Left lung (tissue), 10 donors: ENCODE results near the gene PPFIBP2. TPM values are rescaled to one million over a fixed set of nuclear protein-coding genes. Genes with fewer than 3 reads are reported as not detected.

Source experiments
- ATAC-seq: fragments of 200-7000 bp; cut with Tn5 transposase; one replicate; pipeline ENCODE4 v1.9.1; 2020; ENCODE audit warnings: moderate library complexity
- DNase-seq, 4 donors: peaks; one replicate each; pipeline ENCODE4 v3.0.0-alpha.2; 2013 to 2020
- H3K27ac ChIP-seq, 2 donors: fragments of 200-600 bp; sonication (generic) in 1 of 2; one replicate each; pipeline versions ENCODE4 v1.5.0 to v1.8.0; 2020 to 2021
- H3K27me3 ChIP-seq, 2 donors: fragments of 200-600 bp; sonication (generic) in 1 of 2; one replicate each; pipeline versions ENCODE4 v1.5.0 to v1.8.0; 2020 to 2021
- H3K36me3 ChIP-seq, 2 donors: fragments of 200-600 bp; sonication (generic) in 1 of 2; one replicate each; pipeline versions ENCODE4 v1.5.0 to v1.8.0; 2020 to 2021
- H3K4me1 ChIP-seq, 2 donors: fragments of 200-600 bp; one replicate each; pipeline ENCODE4 v1.8.0; 2021
- H3K4me3 ChIP-seq, 2 donors: fragments of 200-600 bp; sonication (generic) in 1 of 2; one replicate each; pipeline versions ENCODE4 v1.5.0 to v1.8.0; 2020 to 2021; ENCODE audit warnings: mild to moderate bottlenecking in 1 of 2
- H3K9me3 ChIP-seq, 2 donors: fragments of 200-600 bp; sonication (generic) in 1 of 2; one replicate each; pipeline versions ENCODE4 v1.5.0 to v1.8.0; 2020 to 2021
- CTCF ChIP-seq, 2 donors: fragments of 200-600 bp; sonication (generic) in 1 of 2; IDR thresholded peaks; one replicate each; pipeline versions ENCODE4 v1.5.0 to v1.8.0; 2021; ENCODE audit warnings: antibody characterized with exemption in 2 of 2
- intact Hi-C, 2 donors: fragments of 100-400 bp; cut with DNase I; formaldehyde crosslinking; loops; one replicate each; pipeline versions ENCODE4 v1.11.2 to v1.14.2; 2022
- polyA plus RNA-seq, 6 donors: library from polyadenylated mRNA; unstranded; fragments of 120-200 nt; gene quantifications; one replicate each; pipeline ENCODE4 v1.2.1, GENCODE V29; 2013; ENCODE audit not compliant: insufficient read length in 6 of 6
- total RNA-seq, 2 donors: library from RNA; stranded (reverse); fragmentation: NEBNext Ultra II Directional; extraction: Animal tissue kit (Norgen Biotek cat#: 25700); gene quantifications; one replicate each; pipeline ENCODE4 v1.2.1, GENCODE V29; 2021
- donor health status: DM: no; HTN: yes; CAD: no.
- donor health status: DM: no; HTN: no; CAD: no.

The PPFIBP2 gene
- total and polyA plus RNA-seq, 8 donors, result 18.7 to 48.7 (median 37.3) TPM

- ATAC-seq, result no peak
- peaks cover 7 to 17% of the 10 kb centered on the region in 2 donors for H3K4me1 ChIP-seq
- TF ChIP-seq CTCF (IDR thresholded peaks at IDR 0.05), result no peak
- H3K36me3 ChIP-seq, result peaks cover 0 to 4% of the 10 kb centered on the region in 2 donors
- no peak overlapping the region for H3K4me3 ChIP-seq
- intact Hi-C loops, result no loop called here
- H3K9me3 ChIP-seq, result no peaks in the 10 kb centered on the region
- H3K27ac ChIP-seq, result no peak overlapping the region
- H3K27me3 ChIP-seq, result peaks cover 0 to 43% of the 10 kb centered on the region in 2 donors
- peak in 1 of 4 donors; percentile 65 for DNase-seq
Observed at GRCh38 chr11:7671347-7672215, 157.8 kb downstream of the PPFIBP2 start.

- ATAC-seq, result no peak
- Histone ChIP-seq H3K4me3 (peak overlapping the region; percentile 44 to 51), H3K27ac (no peak overlapping the region), H3K9me3 (no peaks in the 10 kb centered on the region), H3K36me3 (no peaks in the 10 kb centered on the region), H3K4me1 (peaks cover 7 to 17% of the 10 kb centered on the region in 2 donors), H3K27me3 (peaks cover 0 to 43% of the 10 kb centered on the region in 2 donors)
- intact Hi-C loops, result no loop called here
- DNase-seq, result no peak
- TF ChIP-seq CTCF (IDR thresholded peaks at IDR 0.05), result no peak
Observed at GRCh38 chr11:7672276-7672959, 158.6 kb downstream of the PPFIBP2 start.

GRCh38 chr11:7672960-7673723, 159.3 kb downstream of the PPFIBP2 start, which contains the start of gene CYB5R2:
Gene CYB5R2 (minus strand): TSS chr11:7673500. CDS start chr11:7672825, 675 bp downstream.
- ATAC-seq (peak; percentile 94), DNase-seq (peak in 3 of 4 donors; percentile 71 to 91 (median 72))
- H3K9me3 ChIP-seq, result no peaks in the 10 kb centered on the region
- H3K27ac ChIP-seq, result peak within 1 kb of the TSS in 1 of 2 donors; percentile 9
- H3K4me1 ChIP-seq, result peaks cover 7 to 17% of the 10 kb centered on the region in 2 donors
- H3K27me3 ChIP-seq, result peaks cover 0 to 43% of the 10 kb centered on the region in 2 donors
- intact Hi-C loops, result no loop called here
- TF ChIP-seq CTCF (IDR thresholded peaks at IDR 0.05), result no peak
- H3K4me3 ChIP-seq, result peak within 1 kb of the TSS; percentile 44 to 51
- no peaks in the 10 kb centered on the region for H3K36me3 ChIP-seq

- H3K27ac ChIP-seq, result peak overlapping the region in 1 of 2 donors; percentile 9
- intact Hi-C loops, result no loop called here
- H3K4me3 ChIP-seq, result peak overlapping the region; percentile 44 to 51
- H3K4me1 ChIP-seq, result peaks cover 7 to 17% of the 10 kb centered on the region in 2 donors
- peak; percentile 71 for ATAC-seq
- H3K27me3 ChIP-seq, result peaks cover 0 to 43% of the 10 kb centered on the region in 2 donors
- no peaks in the 10 kb centered on the region for H3K36me3 ChIP-seq
- DNase-seq, result peak in 2 of 4 donors; percentile 49 to 79
- H3K9me3 ChIP-seq, result no peaks in the 10 kb centered on the region
- no peak for TF ChIP-seq CTCF (IDR thresholded peaks at IDR 0.05)
Observed at GRCh38 chr11:7673724-7674434, 160.1 kb downstream of the PPFIBP2 start.
